Fibroblast of villous mesenchyme (primary cell): ENCODE measurements around the gene PRKCB. TPM values are rescaled to one million over a fixed set of nuclear protein-coding genes. Genes with fewer than 3 reads are reported as not detected.
"Not testable (repeated sequence)": the region's sequence is repeated elsewhere in the genome, so short reads cannot be mapped to it uniquely, and the experiment has no call there.

Experiments used
- DNase-seq: peaks from one replicate; pipeline ENCODE4 v3.0.0-alpha.2; 2010; ENCODE audit warnings: low read depth
- H3K4me3 ChIP-seq: 2 replicates; pipeline ENCODE4 v1.5.1; 2011; ENCODE audit warnings: low read depth, mild to moderate bottlenecking, low read length
- CTCF ChIP-seq: IDR thresholded peaks from 2 replicates; pipeline ENCODE4 v1.5.1; 2012; ENCODE audit warnings: low read depth, mild to moderate bottlenecking, low read length; ENCODE audit not compliant: insufficient read depth
- total RNA-seq: library from RNA; depleted of rRNA; stranded (reverse); fragments of >200 nt; gene quantifications from 2 replicates; pipeline ENCODE4 v1.2.3, GENCODE V29; 2012

The PRKCB gene
- total RNA-seq, 1 donor: not detected

- no peak overlapping the region for H3K4me3 ChIP-seq
- no peak for TF ChIP-seq CTCF
- DNase-seq: no peak
Measured at GRCh38 chr16:23907903-23908302, 72.1 kb downstream of the PRKCB start.

- TF ChIP-seq CTCF: no peak
- no peak overlapping the region for H3K4me3 ChIP-seq
- DNase-seq: no peak
Measured at GRCh38 chr16:23908790-23909189, 73.0 kb downstream of the PRKCB start.

- no peak for DNase-seq
Measured at GRCh38 chr16:23909792-23910418, 74.1 kb downstream of the PRKCB start.

GRCh38 chr16:23914946-23915530, 79.3 kb downstream of the PRKCB start:
- H3K4me3 ChIP-seq: no peak overlapping the region
- no peak for DNase-seq
- TF ChIP-seq CTCF: no peak

More at GRCh38 chr16:23909792-23910418, 74.1 kb downstream of the PRKCB start:
- no peak for TF ChIP-seq CTCF
- no peak overlapping the region for H3K4me3 ChIP-seq

- DNase-seq, H3K4me3 ChIP-seq: not testable (repeated sequence)
Measured at GRCh38 chr16:23916552-23916951, 80.8 kb downstream of the PRKCB start.

GRCh38 chr16:23917621-23918020, 81.8 kb downstream of the PRKCB start:
- H3K4me3 ChIP-seq: no peak overlapping the region
- DNase-seq: no peak
- TF ChIP-seq CTCF: no peak

- no peak overlapping the region for H3K4me3 ChIP-seq
- no peak for DNase-seq
- TF ChIP-seq CTCF: no peak
Measured at GRCh38 chr16:23920446-23920845, 84.7 kb downstream of the PRKCB start.
